GM19395 (cell line): ENCODE results near the gene TMEM187.

Source experiments
- ATAC-seq: cut with Tn5 transposase; IDR thresholded peaks from one replicate; pipeline ENCODE4 v1.9.1; 2021; ENCODE audit warnings: mild to moderate bottlenecking, moderate library complexity; ENCODE audit not compliant: unreplicated experiment

The TMEM187 gene, protein sequence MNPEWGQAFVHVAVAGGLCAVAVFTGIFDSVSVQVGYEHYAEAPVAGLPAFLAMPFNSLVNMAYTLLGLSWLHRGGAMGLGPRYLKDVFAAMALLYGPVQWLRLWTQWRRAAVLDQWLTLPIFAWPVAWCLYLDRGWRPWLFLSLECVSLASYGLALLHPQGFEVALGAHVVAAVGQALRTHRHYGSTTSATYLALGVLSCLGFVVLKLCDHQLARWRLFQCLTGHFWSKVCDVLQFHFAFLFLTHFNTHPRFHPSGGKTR

GRCh38 chrX:153972368-153973126 is at the start of gene TMEM187:
TSS of gene TMEM187 (plus strand) at chrX:153972754. CDS start at chrX:153982063, 9,309 bp downstream.
- peak; percentile 54 for ATAC-seq

DNA sequence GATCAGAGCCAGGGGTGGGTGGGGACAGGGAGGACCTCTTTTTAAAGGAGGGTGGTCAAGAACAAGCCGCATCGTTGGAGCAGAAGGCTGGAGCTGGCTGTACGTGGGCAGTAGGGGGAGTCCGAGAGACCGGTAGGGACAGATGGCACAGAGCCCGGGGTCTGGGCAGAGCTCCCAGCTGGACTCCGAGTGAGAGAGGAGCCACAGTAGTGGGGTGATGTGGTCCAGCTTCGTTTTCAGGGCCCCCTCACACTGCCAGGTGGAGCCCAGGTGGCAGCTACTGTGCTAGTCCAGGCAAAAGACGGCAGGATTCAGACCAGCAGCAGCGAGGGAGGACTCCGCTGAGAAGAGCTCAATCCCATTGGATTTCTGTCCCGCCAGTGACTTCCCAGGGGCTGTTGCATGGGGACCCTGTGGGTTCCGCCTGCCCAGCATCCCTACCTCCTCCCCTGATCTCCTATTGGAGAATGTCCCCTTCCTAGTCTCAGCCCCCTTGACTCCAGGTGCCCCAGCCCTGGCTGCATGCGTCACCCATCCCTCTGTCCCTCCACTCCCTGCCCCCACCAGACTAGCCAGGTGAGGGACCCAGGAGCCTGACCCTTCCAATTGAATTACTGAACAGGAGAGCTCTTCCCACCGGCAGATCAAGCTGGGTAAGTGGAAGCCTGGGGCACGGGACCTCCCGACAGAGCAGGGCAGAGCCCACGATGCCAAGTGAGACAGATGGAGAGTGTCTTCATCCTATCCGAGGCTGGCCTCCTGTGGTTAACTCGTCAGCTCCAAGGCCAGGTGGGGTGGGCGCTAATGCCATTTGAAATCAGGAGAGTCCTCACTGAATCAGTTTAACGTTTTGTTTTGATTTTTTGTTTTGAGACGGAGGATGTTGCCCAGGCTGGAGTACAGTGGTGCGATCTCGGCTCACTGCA is 49.4 kb upstream of the TMEM187 start:
- no peak for ATAC-seq

GRCh38 chrX:153924149-153924861 is 48.2 kb upstream of the TMEM187 start:
- ATAC-seq, result no peak

DNA sequence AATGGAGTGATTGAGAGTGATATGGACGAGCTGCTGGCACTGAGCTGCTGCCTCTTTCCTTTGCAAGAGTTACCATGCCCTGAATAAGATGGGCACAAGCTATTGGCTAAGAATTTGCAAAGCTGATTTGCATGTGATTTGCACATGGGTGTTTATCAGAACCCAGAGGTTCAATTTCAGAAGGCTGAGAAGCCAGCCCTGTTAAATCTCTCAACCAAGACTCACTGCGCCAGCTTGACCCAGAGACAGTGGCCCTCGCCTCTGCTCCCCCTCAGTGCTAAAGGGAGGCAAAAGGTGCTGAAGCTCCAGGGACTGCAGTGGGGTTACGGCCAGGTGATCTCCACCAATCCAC is 47.2 kb upstream of the TMEM187 start:
- ATAC-seq, result no peak

- ATAC-seq, result no peak
Measured at GRCh38 chrX:153925739-153926551, 46.6 kb upstream of the TMEM187 start, which contains the start of gene ARHGAP4. TSS of gene ARHGAP4 (minus strand) at chrX:153926264. CDS start at chrX:153926202, 62 bp downstream.

DNA sequence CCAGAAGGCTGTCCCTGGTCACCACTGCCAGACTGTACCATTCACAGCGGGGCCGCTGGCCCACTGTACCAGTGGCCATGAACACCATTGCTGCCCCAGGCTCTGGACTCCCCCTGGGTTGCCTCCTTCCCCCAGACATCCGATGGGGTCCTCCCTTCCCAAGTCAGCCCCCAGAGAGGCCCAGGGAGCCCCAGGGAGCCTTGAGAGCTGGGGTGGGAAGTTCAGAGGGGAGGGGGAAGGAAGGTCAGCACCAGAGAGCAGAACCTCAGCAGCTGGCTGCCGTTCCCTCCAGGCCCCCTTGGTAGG is 46.0 kb upstream of the TMEM187 start:
- ATAC-seq, result no peak

GRCh38 chrX:153926858-153927671 is 45.5 kb upstream of the TMEM187 start:
- peak; percentile 55 for ATAC-seq

DNA sequence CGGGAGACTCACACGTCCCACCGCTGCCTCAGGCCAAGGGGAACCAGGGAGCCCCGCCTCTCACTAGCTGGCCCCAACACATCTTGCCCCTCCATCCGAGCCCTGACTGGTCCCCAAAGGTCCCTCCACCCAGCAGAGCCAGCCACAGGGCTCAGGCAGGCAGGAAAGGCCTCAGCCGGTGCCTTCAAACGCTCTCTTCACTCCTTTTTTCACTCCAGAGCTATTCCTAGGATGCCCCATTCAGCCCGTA is 45.0 kb upstream of the TMEM187 start:
- peak; percentile 0 for ATAC-seq

DNA sequence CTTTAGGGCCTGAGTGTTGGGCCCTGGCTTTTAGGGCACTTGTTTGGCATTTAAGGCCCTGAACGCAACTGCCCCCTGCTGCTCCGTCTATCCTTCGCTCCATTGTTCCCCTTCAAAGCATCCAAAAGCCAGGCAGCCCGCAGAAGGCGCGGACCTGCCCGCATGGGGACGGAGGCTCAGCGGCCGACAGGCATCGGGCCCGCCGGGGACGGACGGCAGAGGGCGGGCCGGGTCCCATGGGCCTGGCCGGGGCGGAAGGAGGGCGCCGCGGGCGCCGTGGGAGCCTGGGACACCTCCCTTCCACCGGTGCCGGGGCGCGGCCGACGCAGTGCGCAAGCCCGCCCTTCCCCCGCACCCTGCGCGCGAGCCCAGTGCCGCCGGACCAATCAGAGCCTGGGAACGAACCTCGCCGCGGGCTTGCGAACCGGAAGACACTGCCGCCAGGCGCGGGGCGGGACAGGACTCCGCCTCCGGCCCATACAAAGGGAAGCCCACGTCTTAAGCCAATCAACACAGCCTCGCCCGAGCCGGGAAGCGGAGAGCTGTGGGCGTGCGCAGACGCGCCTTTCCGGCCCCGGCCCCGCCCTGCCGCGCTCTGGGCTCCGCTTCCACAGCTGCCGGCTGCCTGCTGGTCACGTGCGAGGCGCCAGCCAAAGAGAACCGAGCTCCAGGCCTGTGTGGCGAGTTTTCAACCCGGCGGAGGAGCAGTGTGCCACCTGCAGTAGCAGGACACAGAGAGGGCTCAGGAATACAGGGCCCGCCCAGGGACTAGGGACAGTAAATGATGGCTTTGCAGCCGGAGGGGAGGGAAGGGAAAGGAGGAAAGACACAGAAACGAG is 44.4 kb upstream of the TMEM187 start:
- peak; percentile 78 for ATAC-seq

DNA sequence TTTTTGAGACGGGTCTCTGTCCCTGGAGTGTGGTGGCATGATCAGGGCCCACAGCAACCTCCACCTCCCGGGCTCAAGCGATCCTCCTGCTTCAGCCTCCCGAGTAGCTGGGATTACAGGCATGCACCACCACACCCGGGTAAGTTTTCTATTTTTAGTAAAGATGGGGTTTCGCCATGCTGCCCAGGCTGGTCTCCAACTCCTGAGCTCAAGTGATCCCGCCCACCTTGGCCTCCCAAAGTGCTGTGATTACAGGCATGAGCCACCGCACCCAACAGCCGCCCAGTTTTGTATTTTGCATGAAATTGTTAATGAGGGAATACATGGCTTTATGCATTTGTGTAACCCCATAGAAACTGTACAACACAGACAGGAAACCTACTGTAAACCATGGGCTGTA is 43.7 kb upstream of the TMEM187 start:
- ATAC-seq, result no peak

DNA sequence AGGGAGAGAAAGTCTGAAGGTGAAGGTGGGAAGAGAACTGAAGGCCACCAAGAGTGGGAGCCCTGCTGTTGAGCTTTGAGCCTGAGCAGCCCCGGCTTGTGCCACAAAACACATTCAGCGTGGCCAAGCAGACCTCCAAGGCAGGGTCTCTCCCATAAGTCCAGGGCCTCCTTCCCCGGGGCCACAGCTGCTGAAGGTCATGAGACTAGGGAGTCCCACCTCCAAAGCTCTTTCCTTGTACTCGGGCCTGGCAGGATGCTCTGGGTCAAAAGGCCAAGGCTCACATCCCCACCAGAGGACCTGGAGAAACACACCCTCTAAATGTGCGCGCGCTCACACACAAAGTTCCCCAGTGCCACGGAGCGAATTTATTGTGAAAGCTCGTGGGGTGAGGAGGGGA is 43.0 kb upstream of the TMEM187 start:
- ATAC-seq, result no peak

GRCh38 chrX:153930011-153930910 is 42.3 kb upstream of the TMEM187 start:
- no peak for ATAC-seq

DNA sequence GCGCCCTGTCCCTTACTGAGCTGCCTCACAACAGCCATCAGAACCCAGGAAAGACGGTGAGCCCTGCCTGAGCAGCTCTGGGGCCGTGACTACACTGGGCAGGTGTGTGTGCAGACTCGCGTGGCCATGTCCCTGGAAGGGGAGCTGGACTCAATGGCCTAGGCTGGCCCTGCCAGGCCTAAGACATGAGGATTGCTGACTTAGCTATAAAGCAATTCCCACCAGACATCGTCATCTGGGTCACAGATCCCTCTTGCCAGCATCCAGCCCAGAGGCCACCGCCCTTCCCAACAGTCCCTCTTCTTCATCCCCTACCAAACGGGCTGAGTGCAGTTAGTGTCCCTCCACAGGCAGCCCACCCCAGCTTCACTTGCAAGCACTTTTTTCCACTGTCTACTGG is 41.4 kb upstream of the TMEM187 start:
- ATAC-seq, result no peak

- no peak for ATAC-seq
Measured at GRCh38 chrX:153931748-153932147, 40.8 kb upstream of the TMEM187 start.

- no peak for ATAC-seq
Measured at GRCh38 chrX:153932220-153932915, 40.2 kb upstream of the TMEM187 start.

DNA sequence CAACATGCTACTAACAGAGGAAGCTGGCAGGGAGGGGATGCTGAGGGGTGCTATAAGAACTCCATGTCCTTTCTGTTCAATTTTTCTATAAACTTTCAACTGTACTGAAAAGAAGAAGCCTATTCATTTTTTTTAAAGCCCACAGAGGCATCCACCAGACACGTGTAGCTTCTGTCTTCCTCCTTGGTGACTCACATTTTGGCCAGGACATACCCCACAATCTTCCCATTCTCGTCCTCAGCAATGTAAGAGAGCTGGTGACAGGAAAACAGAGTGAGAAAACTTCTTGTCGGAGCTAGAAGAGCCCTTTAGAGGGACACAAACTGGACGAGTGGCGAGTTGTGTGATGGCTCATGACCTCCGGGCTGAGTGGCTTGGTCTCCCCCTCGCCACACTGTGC is 38.8 kb upstream of the TMEM187 start:
- no peak for ATAC-seq

- ATAC-seq, result peak; percentile 23
Measured at GRCh38 chrX:153934148-153934761, 38.3 kb upstream of the TMEM187 start.
